Measurements from ENCODE around the gene CD300LD.

The CD300LD gene

DNA sequence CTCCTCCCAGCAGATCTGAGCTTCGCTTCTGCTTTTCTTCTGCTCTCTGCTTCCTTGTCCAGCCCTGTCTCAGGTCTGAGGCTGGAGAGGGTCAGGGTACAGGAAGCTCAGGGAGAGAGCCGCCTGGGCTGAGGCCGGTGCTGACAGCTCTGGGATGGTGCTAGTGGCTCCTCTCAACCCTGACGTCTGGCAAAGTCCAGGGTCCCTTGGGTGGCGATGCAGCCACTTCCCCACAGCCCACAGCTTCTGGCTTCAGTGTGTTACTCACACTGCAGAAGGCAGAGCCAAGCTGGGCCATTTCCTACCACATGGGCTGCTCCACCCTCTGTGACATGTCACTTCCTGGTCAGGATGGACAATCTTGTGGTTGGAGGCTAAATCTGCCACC is 46.2 kb downstream of the CD300LD start, which contains the start of gene CD300C:
TSS of gene CD300C (minus strand) at position 273 of the 388 bp plus-strand sequence. CDS start 333 bp downstream, outside the sequence.
- peak in 5 of 56 donors; percentile 6 to 24 (median 13) for DNase-seq

DNA sequence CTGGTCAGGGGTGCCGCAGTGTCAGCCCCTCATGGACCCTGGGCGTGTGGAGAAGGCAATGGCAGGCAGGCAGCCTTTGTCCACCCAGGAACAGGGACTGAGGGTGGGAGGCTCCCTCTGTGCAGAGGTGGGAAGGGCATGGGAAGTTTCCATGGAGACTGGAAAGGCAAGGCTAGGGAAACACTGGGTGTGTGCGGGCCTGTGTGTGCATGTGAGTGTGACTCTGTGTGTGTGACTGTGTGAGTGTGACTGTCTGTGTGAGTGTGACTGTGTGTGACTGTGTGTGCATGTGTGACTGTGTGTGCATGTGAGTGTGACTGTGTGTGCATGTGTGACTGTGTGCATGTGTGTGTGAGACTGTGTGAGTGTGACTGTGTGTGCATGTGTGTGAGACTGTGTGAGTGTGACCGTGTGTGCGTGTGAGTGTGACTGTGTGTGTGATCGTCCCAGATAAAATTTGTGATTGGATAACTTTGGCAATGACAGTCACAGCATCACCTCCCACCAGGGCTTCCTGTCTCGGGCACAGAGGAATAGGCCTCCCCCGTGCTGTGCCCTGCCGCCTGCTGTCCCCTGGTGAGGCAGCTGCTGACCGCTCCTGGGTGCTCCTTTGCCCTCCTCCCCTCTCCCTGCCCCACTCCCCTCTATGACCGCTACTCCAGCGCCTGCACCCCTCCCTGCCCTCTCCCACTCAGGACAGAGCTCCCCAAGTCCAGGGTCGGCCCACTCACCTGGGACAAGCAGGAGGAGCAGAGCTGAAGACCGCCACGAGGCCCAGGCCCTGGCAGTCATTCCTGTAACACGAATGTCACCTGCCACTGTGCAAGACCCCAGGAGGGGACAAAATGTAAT is 46.9 kb downstream of the CD300LD start:
- no peak for DNase-seq

DNA sequence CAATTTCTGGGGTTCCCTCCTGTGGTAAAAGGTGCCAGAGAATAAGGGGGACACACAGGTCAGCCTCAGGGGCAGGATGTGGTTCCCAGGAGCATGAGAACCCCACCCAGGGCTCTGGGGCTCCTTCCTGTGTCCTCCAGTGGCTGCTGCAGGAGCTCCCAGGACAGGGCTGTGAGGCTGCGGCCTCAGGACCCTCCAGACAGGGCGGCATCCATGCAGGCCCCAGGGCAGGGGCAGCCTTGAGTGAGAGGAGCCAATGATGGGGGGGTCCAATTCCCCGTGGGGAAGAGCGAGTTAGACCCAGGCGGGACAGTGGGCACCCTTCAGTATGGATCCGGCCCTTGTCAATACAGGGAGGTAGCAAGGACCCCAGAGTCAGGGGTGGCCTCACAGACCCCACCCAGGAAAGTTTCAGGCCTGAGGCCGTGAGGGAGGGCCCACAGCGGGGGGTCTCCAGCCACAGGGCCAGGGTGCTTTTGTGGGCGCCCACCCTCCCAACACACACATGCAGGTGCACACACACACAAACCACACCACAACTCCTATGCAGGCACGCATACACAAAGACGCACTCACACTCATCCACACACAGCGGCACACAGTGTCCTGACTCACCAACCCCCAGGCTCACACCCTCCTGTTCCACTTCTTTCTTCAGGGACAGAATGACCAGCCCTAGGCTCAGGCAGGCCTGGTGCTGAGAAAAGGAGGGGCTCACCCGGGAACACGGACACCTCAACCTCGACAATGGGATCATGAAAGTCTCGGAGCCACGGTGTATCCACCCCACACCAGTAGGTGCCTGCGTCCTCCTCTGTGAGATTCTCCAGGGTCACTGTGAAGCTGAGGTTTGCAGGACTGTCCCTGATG is 48.0 kb downstream of the CD300LD start:
- no peak for DNase-seq

DNA sequence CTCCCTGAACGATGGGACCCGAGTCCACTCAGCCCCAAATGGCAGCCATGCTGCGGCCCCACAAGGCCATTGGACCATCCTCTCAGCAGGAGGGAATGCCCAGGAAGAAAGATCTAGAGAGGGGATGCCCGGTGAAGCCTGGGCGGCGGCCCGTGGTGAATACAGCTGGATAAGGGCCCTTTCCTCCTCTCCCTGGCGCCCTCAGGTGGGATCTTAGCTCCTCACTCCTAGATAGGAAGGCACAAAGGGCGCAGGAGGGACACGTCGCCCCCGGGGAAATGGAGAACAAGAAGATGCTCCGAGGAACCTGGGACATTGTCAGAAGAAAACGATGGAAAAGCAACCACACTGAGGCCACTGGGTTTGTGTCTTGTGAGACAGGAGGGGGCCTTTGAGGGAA is 48.7 kb downstream of the CD300LD start:
- DNase-seq, result no peak

DNA sequence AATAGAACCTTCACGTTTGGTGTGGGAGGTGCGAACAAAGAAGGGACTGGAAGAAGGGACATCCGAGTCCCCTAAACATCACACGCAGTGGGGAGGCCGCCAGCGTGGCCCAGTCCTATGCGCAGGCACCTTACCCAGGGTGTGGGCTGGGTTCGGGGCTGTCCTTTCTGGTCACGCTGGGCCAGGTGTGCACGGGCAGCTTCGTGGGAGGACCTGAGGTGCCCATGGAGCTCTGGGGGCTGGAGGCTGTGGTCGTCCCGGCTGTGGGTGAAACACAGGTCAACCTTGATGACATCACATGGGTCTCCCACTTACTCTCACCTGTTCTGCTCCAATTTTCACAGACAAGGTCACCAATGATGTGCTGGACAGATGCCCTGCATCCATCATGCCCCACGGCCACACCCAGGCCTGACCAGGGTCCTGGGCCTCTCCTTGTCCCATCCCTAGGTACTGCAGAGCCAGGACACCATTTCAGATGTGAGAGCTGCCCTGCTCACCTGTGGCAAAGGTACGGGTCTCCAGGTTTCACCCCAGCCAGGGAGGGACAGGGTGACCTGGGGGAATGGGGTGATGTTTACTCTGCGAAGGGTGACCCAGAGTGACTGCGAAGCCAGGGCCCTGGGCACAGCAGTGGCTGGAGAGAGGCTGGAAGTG is 49.2 kb downstream of the CD300LD start:
- no peak for DNase-seq

DNA sequence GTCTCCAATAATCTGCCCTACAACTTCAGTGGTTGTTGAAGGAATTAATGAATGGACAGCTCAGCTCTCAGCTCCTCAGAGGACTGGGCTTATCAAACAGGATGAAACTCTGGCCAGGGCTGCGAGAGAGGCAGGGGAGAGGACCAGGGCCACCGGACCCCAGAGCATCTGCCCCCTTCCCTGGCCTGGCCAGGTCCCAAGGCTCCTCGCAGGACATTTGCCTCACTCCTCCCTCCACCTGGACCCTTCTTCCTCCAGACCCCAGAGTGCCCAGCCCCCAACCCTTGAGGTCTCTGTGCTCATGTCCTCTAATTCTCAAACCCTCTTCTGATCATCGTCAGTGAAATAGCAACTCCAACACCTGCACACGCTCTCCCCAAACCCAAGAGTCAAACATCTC is 49.9 kb downstream of the CD300LD start:
- no peak for DNase-seq

DNA sequence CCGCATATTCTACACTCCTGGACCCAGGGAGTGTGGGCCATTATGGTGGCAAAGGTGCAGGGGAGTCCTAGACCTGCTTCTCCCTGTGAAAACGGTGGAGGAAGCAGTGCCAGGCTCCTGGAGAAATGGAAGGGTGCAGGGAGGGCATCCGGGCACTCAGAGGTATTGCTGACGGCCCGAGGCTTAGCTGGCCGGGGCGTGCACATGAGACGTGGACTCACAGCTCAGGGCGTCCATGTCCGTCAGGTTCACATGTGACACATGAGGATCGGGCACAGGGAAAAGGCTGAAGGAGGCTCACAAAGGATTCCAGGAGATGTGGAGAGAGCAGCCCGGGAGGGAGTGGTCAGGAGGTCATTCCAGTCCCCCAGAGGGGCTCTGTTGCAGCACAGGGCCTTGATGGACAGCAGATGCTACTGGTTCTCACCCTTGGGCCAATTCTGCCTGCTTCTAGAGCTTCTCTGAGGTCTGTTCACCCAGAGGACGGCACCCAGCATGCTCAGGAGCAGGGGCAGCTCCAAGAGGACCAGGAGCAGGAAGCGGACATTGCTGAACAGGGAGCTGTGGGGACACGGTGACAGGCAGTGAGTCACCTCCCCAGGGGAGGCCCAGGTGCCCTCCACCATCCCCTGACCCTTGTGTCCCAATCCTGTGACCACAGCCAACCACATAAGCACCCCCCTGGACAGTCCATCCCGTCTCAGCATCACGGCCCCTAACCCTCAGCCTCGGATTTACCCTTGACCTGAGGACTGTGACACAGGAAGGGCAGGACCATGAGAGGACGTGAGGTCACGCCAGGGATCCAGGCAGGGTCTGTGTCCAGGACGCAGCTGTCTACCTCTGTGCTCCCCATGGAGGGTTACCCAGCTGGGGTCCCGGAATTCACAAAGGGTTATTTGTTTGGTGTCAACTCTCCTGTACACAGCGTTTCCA is 50.6 kb downstream of the CD300LD start:
- no peak for DNase-seq

DNA sequence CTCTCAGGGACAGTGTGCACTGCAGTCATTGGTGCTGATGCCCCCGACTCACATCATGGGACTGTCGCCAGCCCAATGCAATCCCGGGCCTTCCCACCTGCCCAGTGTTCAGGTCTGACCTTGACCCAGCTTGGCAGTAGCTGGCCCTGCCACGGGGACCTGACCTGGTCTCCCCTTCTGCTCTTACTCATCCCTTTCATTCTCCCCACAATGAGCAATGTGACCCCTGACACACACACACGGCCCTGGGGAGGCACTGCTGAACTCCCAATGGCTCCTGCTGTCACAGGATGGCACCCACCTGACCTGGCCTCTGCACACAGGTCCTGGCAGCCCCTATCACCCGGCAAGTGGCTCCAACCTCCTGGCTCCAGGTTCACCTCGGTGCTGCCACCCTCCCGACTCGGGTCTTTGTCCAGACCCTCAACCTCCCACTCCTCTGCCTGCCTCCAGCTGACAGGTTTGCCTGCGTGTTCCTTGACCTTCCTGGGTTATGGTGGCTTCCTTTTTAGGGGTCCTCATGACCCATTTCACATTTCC is 52.7 kb downstream of the CD300LD start:
- DNase-seq, result no peak

DNA sequence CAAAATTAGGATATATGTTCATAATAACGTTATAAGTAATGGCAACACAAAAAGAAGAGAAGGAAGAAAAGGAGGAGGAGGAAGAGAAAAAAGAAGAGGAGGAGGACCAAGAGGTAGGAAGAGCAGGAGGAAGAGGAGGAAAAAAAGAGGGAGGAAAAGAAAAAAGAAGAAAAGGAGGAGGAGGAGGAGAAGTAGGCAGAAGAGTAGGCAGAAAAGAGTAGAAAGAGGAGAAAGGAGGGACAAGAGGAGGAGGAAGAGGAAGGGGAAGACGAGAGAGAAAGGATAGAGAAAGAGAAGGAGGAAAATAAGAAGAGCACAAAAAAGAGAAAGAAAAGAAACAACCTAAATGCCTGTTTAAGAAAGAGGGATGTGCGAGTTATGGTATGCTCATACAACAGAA is 55.2 kb downstream of the CD300LD start:
- no peak for DNase-seq

DNA sequence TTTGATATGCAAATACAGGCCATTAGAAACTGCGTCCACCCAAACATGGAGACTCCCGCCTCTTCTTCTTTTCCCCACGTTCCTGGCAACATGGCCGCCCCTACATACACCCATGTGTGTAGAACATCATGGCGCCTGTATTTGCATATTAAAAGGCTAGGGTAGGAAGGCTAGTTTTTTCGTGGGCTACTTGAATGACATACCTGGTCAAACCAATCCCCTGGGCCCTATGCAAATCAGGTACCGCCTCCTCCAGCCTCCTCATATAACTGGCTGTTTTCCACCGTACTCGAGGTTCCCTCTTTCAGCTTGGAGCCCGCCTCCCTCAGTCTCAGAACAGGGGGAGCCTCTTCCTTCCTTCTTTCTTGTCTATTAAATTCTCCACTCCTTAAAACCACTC is 60.0 kb downstream of the CD300LD start:
- DNase-seq, result peak in 13 of 56 donors; percentile 11 to 47 (median 25)

DNA sequence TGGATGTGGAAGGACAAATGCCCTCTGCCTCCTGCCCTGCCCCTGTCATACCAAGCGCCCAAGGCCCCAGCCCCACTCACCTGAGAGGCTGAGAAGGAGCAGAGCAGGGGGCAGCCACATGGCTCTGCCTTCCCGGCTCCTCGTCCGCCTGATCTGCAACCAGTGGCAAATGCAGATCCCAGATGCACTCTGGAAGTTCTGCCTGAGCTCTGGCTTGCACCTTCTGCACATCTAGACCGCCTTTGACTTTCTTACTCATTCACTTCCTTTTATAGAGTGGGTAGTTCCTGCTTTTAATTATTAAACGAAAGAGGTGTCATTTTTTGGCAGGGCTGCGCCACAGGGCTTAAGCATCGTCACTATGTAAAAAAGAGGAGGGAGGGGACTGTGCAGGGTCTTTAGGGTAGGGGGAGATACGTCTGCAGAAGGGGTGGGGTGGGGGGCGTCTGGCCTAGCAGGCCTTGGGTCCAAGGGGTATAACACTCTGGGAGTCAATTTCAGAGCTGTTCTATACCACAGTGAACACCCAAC is 60.8 kb downstream of the CD300LD start, which contains the start of gene CD300LB:
TSS of gene CD300LB (minus strand) at position 245 of the 531 bp plus-strand sequence. CDS start at position 120, 125 bp downstream.
- no peak for DNase-seq

DNA sequence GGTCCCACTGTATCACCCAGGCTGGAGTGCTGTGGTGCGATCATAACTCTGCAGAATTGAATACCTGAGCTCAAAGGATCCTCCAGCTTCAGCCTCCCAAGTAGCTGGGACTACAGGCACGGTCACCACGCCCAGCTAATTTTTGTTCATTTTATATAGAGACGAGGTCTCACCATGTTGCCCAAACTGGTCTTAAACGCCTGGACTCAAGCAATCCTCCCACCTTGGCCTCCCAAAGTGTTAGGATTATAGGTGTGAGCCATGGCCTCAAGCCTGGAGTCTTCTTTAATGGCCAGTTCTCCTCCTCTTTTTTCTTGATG is 61.3 kb downstream of the CD300LD start:
- DNase-seq, result no peak

Measured in nucleus accumbens (tissue), 56 donors.